ENCODE measurements around the gene DMKN.

DNA sequence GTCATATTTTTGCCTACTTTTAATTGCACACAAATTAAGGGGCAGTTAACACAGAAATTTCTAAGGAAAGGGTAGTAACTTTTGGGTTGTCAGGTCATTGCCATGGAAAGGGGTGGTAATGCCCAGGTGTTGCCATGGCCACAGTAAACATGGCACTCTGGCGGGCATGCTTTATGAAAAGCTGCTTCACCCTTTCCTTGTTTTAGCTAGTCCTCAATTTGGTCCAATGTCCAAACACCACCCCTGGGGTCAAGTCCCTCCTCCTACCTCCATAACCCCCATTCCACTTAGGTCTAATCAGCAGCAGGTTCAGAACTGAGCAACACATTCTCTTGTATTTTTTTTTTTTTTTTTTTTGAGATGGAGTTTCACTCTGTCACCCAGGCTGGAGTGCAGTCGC, 58.8 kb downstream of the DMKN start:
- TF ChIP-seq, protein P1, sequence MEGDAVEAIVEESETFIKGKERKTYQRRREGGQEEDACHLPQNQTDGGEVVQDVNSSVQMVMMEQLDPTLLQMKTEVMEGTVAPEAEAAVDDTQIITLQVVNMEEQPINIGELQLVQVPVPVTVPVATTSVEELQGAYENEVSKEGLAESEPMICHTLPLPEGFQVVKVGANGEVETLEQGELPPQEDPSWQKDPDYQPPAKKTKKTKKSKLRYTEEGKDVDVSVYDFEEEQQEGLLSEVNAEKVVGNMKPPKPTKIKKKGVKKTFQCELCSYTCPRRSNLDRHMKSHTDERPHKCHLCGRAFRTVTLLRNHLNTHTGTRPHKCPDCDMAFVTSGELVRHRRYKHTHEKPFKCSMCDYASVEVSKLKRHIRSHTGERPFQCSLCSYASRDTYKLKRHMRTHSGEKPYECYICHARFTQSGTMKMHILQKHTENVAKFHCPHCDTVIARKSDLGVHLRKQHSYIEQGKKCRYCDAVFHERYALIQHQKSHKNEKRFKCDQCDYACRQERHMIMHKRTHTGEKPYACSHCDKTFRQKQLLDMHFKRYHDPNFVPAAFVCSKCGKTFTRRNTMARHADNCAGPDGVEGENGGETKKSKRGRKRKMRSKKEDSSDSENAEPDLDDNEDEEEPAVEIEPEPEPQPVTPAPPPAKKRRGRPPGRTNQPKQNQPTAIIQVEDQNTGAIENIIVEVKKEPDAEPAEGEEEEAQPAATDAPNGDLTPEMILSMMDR (IDR thresholded peaks at IDR 0.05): no peak
- TF ChIP-seq POLR2A (IDR thresholded peaks at IDR 0.05): no peak

Measured in testis (tissue), 2 donors.